Astrocyte (in vitro differentiated cells and primary cell): ENCODE data around the gene RAD51AP2. TPM values are rescaled to one million over a fixed set of nuclear protein-coding genes. Genes with fewer than 3 reads are reported as not detected.
A peak's percentile ranks its signal among the peaks of the same experiment; 100 is the strongest.

ENCODE experiments used
- DNase-seq: peaks from one replicate; pipeline ENCODE4 v3.0.0-alpha.2; 2010; ENCODE audit warnings: low read depth
- FAIRE-seq: peaks from 2 replicates; lab custom pipeline; 2011; peaks lifted over from hg19 to GRCh38; lab: Jason Lieb, UNC
- H2AFZ ChIP-seq: 2 replicates; pipeline ENCODE4 v1.6.0; 2012; ENCODE audit warnings: low read depth, low read length, inconsistent platforms
- H3K27ac ChIP-seq: 2 replicates; pipeline ENCODE4 v1.5.1; 2011; ENCODE audit warnings: low read depth, low read length, inconsistent platforms
- H3K27me3 ChIP-seq: 2 replicates; pipeline ENCODE4 v1.6.0; 2011; ENCODE audit warnings: low read length, inconsistent platforms; ENCODE audit not compliant: insufficient read depth
- H3K36me3 ChIP-seq: 2 replicates; pipeline ENCODE4 v1.5.1; 2011; ENCODE audit warnings: low read length, inconsistent platforms; ENCODE audit not compliant: insufficient read depth
- H3K4me1 ChIP-seq: 2 replicates; pipeline ENCODE4 v1.5.1; 2011; ENCODE audit warnings: low read length, inconsistent platforms; ENCODE audit not compliant: insufficient read depth
- H3K4me2 ChIP-seq: 2 replicates; pipeline ENCODE4 v1.6.0; 2012; ENCODE audit warnings: low read length, inconsistent platforms
- H3K4me3 ChIP-seq: 2 replicates; pipeline ENCODE4 v1.5.1; 2011; ENCODE audit warnings: low read depth, mild to moderate bottlenecking, low read length, inconsistent platforms; ENCODE audit not compliant: insufficient read depth
- H3K79me2 ChIP-seq: 2 replicates; pipeline ENCODE4 v1.6.0; 2012; ENCODE audit warnings: mild to moderate bottlenecking, low read length, inconsistent platforms; ENCODE audit not compliant: insufficient read depth
- H3K9ac ChIP-seq: 2 replicates; pipeline ENCODE4 v1.6.0; 2012; ENCODE audit warnings: mild to moderate bottlenecking, low read length, inconsistent platforms
- H3K9me3 ChIP-seq: 2 replicates; pipeline ENCODE4 v1.5.1; 2012; ENCODE audit warnings: low read depth, mild to moderate bottlenecking, low read length, inconsistent platforms; ENCODE audit not compliant: insufficient read depth
- H4K20me1 ChIP-seq: 2 replicates; pipeline ENCODE4 v1.6.0; 2012; ENCODE audit warnings: low read length, inconsistent platforms; ENCODE audit not compliant: insufficient read depth
- H3K27ac Mint-ChIP-seq: one replicate; pipeline ENCODE4 v1.8.0; 2021; ENCODE audit warnings: mild to moderate bottlenecking, mixed read lengths; ENCODE audit not compliant: unreplicated experiment
- H3K27me3 Mint-ChIP-seq: one replicate; pipeline ENCODE4 v1.8.0; 2021; ENCODE audit warnings: low read depth, mixed read lengths; ENCODE audit not compliant: unreplicated experiment
- H3K36me3 Mint-ChIP-seq: one replicate; pipeline ENCODE4 v1.8.0; 2021; ENCODE audit warnings: low read depth, mixed read lengths; ENCODE audit not compliant: unreplicated experiment
- H3K4me1 Mint-ChIP-seq: one replicate; pipeline ENCODE4 v1.8.0; 2021; ENCODE audit warnings: low read depth, mixed read lengths; ENCODE audit not compliant: unreplicated experiment
- H3K4me3 Mint-ChIP-seq: one replicate; pipeline ENCODE4 v1.8.0; 2021; ENCODE audit warnings: mild to moderate bottlenecking, moderate library complexity, mixed read lengths; ENCODE audit not compliant: unreplicated experiment
- H3K9me3 Mint-ChIP-seq: one replicate; pipeline ENCODE4 v1.8.0; 2021; ENCODE audit warnings: mild to moderate bottlenecking, mixed read lengths; ENCODE audit not compliant: unreplicated experiment
- CTCF ChIP-seq: IDR thresholded peaks from 2 replicates; pipeline ENCODE4 v1.5.1; 2011; ENCODE audit warnings: low read depth, mild to moderate bottlenecking, inconsistent platforms, low read length, moderate library complexity; ENCODE audit not compliant: insufficient read depth
- EZH2 ChIP-seq: IDR thresholded peaks from 2 replicates; pipeline ENCODE4 v1.6.1; 2012; ENCODE audit warnings: mild to moderate bottlenecking, low read length, inconsistent platforms; ENCODE audit not compliant: insufficient read depth
- total RNA-seq: library from RNA; stranded (reverse); gene quantifications from 2 replicates; pipeline ENCODE4 v1.2.1, GENCODE V29; 2021

The RAD51AP2 gene
- total RNA-seq, 1 donor from 2014 or later: not detected

DNA sequence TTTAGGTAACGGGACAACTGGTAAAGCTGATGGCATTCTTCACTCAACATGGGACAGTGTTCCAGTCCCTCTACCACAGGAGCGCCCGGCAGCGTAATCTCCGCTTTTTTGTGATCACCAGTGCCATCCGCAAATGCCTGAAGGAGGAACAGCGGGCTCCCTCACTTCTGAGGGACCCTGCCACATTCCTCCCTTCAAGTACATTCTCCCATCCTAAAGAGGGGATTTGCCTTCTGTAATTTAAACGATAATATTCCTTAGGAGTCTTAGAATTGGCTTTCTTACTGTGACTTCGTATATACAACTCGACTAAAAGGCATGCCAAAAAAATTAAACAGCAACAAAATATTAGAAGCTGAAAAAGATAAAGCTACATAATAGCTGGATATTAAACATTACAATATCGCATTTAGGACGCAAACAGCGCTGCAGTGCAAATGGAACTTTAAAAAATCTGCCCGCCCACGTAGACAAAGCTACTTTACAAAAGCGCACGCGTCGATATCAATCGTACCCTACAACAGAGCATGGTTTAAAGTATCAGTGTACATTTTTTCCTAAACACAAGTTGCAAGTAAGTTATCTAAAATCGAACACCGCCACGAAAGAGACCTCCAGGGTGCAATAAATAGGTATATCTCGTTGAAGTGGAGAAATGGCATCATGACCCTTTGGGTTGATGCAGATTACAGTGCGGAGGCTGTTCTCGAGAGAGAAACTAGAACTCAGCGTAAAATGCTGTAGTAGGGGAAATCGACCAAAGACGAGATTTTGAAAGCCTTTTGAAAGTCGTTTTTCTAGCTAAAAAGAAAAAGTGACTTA lies 20.0 kb upstream of the RAD51AP2 start:
- peak overlapping the region; percentile 87 for H3K9ac ChIP-seq

GRCh38 chr2:17536416-17536815 lies 18.2 kb upstream of the RAD51AP2 start:
- H3K36me3 Mint-ChIP-seq: no peaks in the 10 kb centered on the region
- H3K36me3 ChIP-seq: no peaks in the 10 kb centered on the region
- H3K9ac ChIP-seq: no peak overlapping the region
- H3K27ac ChIP-seq: no peak overlapping the region
- H2AFZ ChIP-seq: no peak overlapping the region
- DNase-seq (peak; percentile 45), FAIRE-seq (no peak)
- no peak overlapping the region for H3K4me3 ChIP-seq
- H3K27me3 ChIP-seq: no peaks in the 10 kb centered on the region
- H3K4me1 ChIP-seq: peaks cover 16% of the 10 kb centered on the region
- H3K79me2 ChIP-seq: no peaks in the 10 kb centered on the region
- H3K4me3 Mint-ChIP-seq: no peak overlapping the region
- H4K20me1 ChIP-seq: no peaks in the 10 kb centered on the region
- no peak overlapping the region for H3K27ac Mint-ChIP-seq
- H3K9me3 Mint-ChIP-seq: no peaks in the 10 kb centered on the region
- TF ChIP-seq CTCF (no peak), EZH2 (no peak)
- H3K27me3 Mint-ChIP-seq: peaks cover 9% of the 10 kb centered on the region
- H3K4me1 Mint-ChIP-seq: peaks cover 6% of the 10 kb centered on the region
- no peak overlapping the region for H3K4me2 ChIP-seq
- H3K9me3 ChIP-seq: no peaks in the 10 kb centered on the region

More for the DNA sequence above, 20.0 kb upstream of the RAD51AP2 start:
- H2AFZ ChIP-seq: peak overlapping the region; percentile 76
- TF ChIP-seq EZH2: no peak
- no peak for TF ChIP-seq CTCF
- peaks cover 20% of the 10 kb centered on the region for H3K27me3 Mint-ChIP-seq
- peak overlapping the region; percentile 83 for H3K27ac ChIP-seq
- no peaks in the 10 kb centered on the region for H3K36me3 Mint-ChIP-seq
- no peaks in the 10 kb centered on the region for H3K79me2 ChIP-seq
- H3K4me2 ChIP-seq: peak overlapping the region; percentile 96
- H3K27ac Mint-ChIP-seq: no peak overlapping the region
- DNase-seq: peak; percentile 47
- H3K4me3 Mint-ChIP-seq: peak overlapping the region; percentile 90
- peaks cover 14% of the 10 kb centered on the region for H3K4me1 Mint-ChIP-seq
- no peaks in the 10 kb centered on the region for H3K9me3 Mint-ChIP-seq
- no peaks in the 10 kb centered on the region for H3K9me3 ChIP-seq
- no peaks in the 10 kb centered on the region for H4K20me1 ChIP-seq
- FAIRE-seq: no peak
- no peaks in the 10 kb centered on the region for H3K27me3 ChIP-seq
- no peaks in the 10 kb centered on the region for H3K36me3 ChIP-seq
- H3K4me3 ChIP-seq: peak overlapping the region; percentile 94
- H3K4me1 ChIP-seq: peaks cover 22% of the 10 kb centered on the region

GRCh38 chr2:17533546-17533945 lies 15.3 kb upstream of the RAD51AP2 start:
- H3K9ac ChIP-seq: no peak overlapping the region
- H3K36me3 Mint-ChIP-seq: no peaks in the 10 kb centered on the region
- FAIRE-seq: no peak
- no peaks in the 10 kb centered on the region for H3K4me1 Mint-ChIP-seq
- H3K4me2 ChIP-seq: no peak overlapping the region
- DNase-seq: no peak
- peaks cover 13% of the 10 kb centered on the region for H3K27me3 Mint-ChIP-seq
- H4K20me1 ChIP-seq: no peaks in the 10 kb centered on the region
- no peaks in the 10 kb centered on the region for H3K27me3 ChIP-seq
- H3K4me1 ChIP-seq: no peaks in the 10 kb centered on the region
- H3K9me3 Mint-ChIP-seq: no peaks in the 10 kb centered on the region
- H3K36me3 ChIP-seq: no peaks in the 10 kb centered on the region
- no peak overlapping the region for H3K27ac Mint-ChIP-seq
- no peak overlapping the region for H2AFZ ChIP-seq
- no peaks in the 10 kb centered on the region for H3K79me2 ChIP-seq
- H3K4me3 ChIP-seq: no peak overlapping the region
- TF ChIP-seq CTCF: no peak
- TF ChIP-seq EZH2: no peak
- H3K9me3 ChIP-seq: no peaks in the 10 kb centered on the region
- H3K4me3 Mint-ChIP-seq: no peak overlapping the region
- H3K27ac ChIP-seq: no peak overlapping the region
